C4-2B (cell line): Measurements from ENCODE around the gene NBAS.

Source experiments
- ZFX ChIP-seq: fragments of 450-650 bp; IDR thresholded peaks from 2 replicates; pipeline ENCODE4 v1.6.1; 2017
- TF ChIP-seq, protein P1 (sequence below): fragments of 450-650 bp; conservative IDR thresholded peaks from 2 replicates; pipeline ENCODE4 v1.5.1; 2017; ENCODE audit warnings: mild to moderate bottlenecking

DNA sequence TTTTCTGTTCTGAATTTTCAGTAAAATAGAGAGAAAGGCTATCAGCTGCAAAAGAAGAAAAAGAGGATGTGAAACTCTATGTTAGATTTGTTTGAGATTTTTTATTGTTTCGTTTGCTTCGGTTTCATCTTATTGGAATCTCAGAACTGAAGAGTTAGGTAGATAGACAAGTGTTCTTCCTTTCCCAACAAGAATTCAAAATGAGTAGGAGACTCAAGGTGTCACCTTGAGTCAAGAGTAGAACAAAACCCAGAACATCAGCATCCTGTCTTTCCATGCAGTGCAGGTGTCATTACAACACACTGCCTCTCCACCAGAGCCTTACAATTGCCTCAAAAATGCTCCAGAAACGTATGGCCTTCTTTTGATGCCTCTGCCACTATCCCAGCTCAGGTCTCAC lies 21.1 kb downstream of the NBAS start:
- TF ChIP-seq, protein P1, sequence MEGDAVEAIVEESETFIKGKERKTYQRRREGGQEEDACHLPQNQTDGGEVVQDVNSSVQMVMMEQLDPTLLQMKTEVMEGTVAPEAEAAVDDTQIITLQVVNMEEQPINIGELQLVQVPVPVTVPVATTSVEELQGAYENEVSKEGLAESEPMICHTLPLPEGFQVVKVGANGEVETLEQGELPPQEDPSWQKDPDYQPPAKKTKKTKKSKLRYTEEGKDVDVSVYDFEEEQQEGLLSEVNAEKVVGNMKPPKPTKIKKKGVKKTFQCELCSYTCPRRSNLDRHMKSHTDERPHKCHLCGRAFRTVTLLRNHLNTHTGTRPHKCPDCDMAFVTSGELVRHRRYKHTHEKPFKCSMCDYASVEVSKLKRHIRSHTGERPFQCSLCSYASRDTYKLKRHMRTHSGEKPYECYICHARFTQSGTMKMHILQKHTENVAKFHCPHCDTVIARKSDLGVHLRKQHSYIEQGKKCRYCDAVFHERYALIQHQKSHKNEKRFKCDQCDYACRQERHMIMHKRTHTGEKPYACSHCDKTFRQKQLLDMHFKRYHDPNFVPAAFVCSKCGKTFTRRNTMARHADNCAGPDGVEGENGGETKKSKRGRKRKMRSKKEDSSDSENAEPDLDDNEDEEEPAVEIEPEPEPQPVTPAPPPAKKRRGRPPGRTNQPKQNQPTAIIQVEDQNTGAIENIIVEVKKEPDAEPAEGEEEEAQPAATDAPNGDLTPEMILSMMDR: no peak
- TF ChIP-seq ZFX: no peak
